HCT116 (cell line): ENCODE results near the gene STK17A. TPM values are rescaled to one million over a fixed set of nuclear protein-coding genes. Genes with fewer than 3 reads are reported as not detected.

ENCODE experiments used
- ATAC-seq: fragments of 200-7000 bp; cut with Tn5 transposase; 2 replicates; pipeline ENCODE4 v1.9.1; 2020; ENCODE audit warnings: mild to moderate bottlenecking, moderate library complexity
- BruUV-seq: library from RNA; stranded (reverse); fragments of 400-500 nt; replicated peaks from 2 replicates; lab custom pipeline; 2021; lab: Mats Ljungman, UMichigan
- CTCF ChIA-PET: fragments of 300-600 bp; sonication (Branson Sonifier 250); formaldehyde crosslinking; loops from one replicate; lab custom pipeline; 2021; ENCODE audit warnings: antibody characterized with exemption; lab: Charles Lee
- POLR2A ChIA-PET: fragments of 300-600, 350-600 bp; sonication (Branson Sonifier 250); formaldehyde crosslinking; loops from one replicate; lab custom pipeline; 2021; ENCODE audit warnings: antibody characterized with exemption; lab: Charles Lee
- RAD21 ChIA-PET, 2 experiments: fragments of 300-600 bp; sonication (Branson Sonifier 250); formaldehyde crosslinking; loops; one replicate each; lab custom pipeline; 2023; ENCODE audit warnings: low total read pairs in 2 of 2; ENCODE audit not compliant: uncharacterized antibody in 2 of 2, unreplicated experiment in 2 of 2, low non-redundant PET in 1 of 2; lab: Charles Lee
- DNase-seq: peaks from one replicate; pipeline ENCODE4 v3.0.0-alpha.2; 2010; ENCODE audit warnings: low read depth, low spot score
- H2AFZ ChIP-seq: fragments of 200-600 bp; shearing (Covaris generic), sonication (generic); 2 replicates; pipeline ENCODE4 v1.6.1; 2017; ENCODE audit warnings: low read depth, mixed run types, mixed read lengths, antibody characterized with exemption, low read length; ENCODE audit not compliant: poor library complexity, severe bottlenecking
- H3K27ac ChIP-seq: 2 replicates; pipeline ENCODE4 v1.5.1; 2012; ENCODE audit warnings: low read depth, low read length
- H3K27me3 ChIP-seq: fragments of 200-600 bp; sonication (generic); 2 replicates; pipeline ENCODE4 v1.6.1; 2016; ENCODE audit warnings: mixed run types, low read length, mixed read lengths; ENCODE audit not compliant: insufficient read depth
- H3K36me3 ChIP-seq, 2 experiments: fragments of 200-500 bp in 1 of 2; fragments of 200-600 bp in 1 of 2; sonication (Bioruptor generic) in 1 of 2; sonication (generic) in 1 of 2; 2 replicates each; pipeline versions ENCODE4 v1.5.1 to v1.6.1; 2014 to 2016; ENCODE audit warnings: low read length in 2 of 2, inconsistent platforms in 1 of 2, mixed read lengths in 1 of 2, mixed run types in 1 of 2; ENCODE audit not compliant: insufficient read depth in 2 of 2, control insufficient read depth in 1 of 2
- H3K4me1 ChIP-seq, 2 experiments: fragments of 200-600 bp in 1 of 2; sonication (generic) in 1 of 2; 2 replicates each; pipeline versions ENCODE4 v1.5.1 to v1.6.1; 2012 to 2017; ENCODE audit warnings: low read length in 2 of 2, inconsistent platforms in 1 of 2, mild to moderate bottlenecking in 1 of 2, mixed read lengths in 1 of 2, mixed run types in 1 of 2, moderate library complexity in 1 of 2; ENCODE audit not compliant: insufficient read depth in 2 of 2, control insufficient read depth in 1 of 2
- H3K4me2 ChIP-seq: fragments of 200-600 bp; sonication (generic); 2 replicates; pipeline ENCODE4 v1.6.1; 2017; ENCODE audit warnings: mixed run types, low read length, mixed read lengths
- H3K4me3 ChIP-seq, 2 experiments: fragments of 200-600 bp in 1 of 2; sonication (generic) in 1 of 2; replicated peaks in 1 of 2; 2 replicates each; pipeline ENCODE4 v1.5.1; 2011 to 2016; ENCODE audit warnings: low read length in 2 of 2, control low read depth in 1 of 2, low read depth in 1 of 2, mild to moderate bottlenecking in 1 of 2, mixed read lengths in 1 of 2, mixed run types in 1 of 2
- H3K79me2 ChIP-seq: fragments of 200-600 bp; sonication (generic); 2 replicates; pipeline ENCODE4 v1.6.1; 2017; ENCODE audit warnings: mild to moderate bottlenecking, mixed run types, low read length, moderate library complexity, mixed read lengths; ENCODE audit not compliant: insufficient read depth
- H3K9ac ChIP-seq: fragments of 200-600 bp; sonication (generic); 2 replicates; pipeline ENCODE4 v1.6.1; 2016; ENCODE audit warnings: low read length, mixed read lengths
- H3K9me2 ChIP-seq: fragments of 200-600 bp; sonication (generic), shearing (Covaris generic); 2 replicates; pipeline ENCODE4 v1.6.1; 2017; ENCODE audit warnings: mixed run types, mild to moderate bottlenecking, moderate library complexity; ENCODE audit not compliant: insufficient read depth
- H3K9me3 ChIP-seq, 2 experiments: fragments of 200-500 bp in 1 of 2; fragments of 200-600 bp in 1 of 2; sonication (Bioruptor generic) in 1 of 2; sonication (generic) in 1 of 2; 2 replicates each; pipeline ENCODE4 v1.6.1; 2014 to 2017; ENCODE audit warnings: low read length in 2 of 2, mixed read lengths in 2 of 2, inconsistent platforms in 1 of 2, low read depth in 1 of 2, mild to moderate bottlenecking in 1 of 2, mixed run types in 1 of 2, moderate library complexity in 1 of 2; ENCODE audit not compliant: control insufficient read depth in 1 of 2, insufficient read depth in 1 of 2
- H4K20me1 ChIP-seq: fragments of 200-600 bp; sonication (generic), shearing (Covaris generic); 2 replicates; pipeline ENCODE4 v1.6.1; 2017; ENCODE audit warnings: mixed run types, mild to moderate bottlenecking, moderate library complexity; ENCODE audit not compliant: insufficient read depth
- CBX3 ChIP-seq: IDR thresholded peaks from 2 replicates; pipeline ENCODE4 v1.6.1; 2012; ENCODE audit warnings: low read depth
- CTCF ChIP-seq, 3 experiments: fragments of 200-600 bp in 1 of 3; sonication (generic) in 1 of 3; IDR thresholded peaks in 2 of 3; conservative IDR thresholded peaks in 1 of 3; 2 replicates each; pipeline ENCODE4 v1.5.1; 2012 to 2017; ENCODE audit warnings: low read depth in 2 of 3, low read length in 2 of 3, antibody characterized with exemption in 1 of 3, borderline replicate concordance in 1 of 3, control low read depth in 1 of 3, mild to moderate bottlenecking in 1 of 3, mixed read lengths in 1 of 3, mixed run types in 1 of 3, moderate library complexity in 1 of 3; ENCODE audit not compliant: insufficient read depth in 1 of 3
- EGR1 ChIP-seq: IDR thresholded peaks from 2 replicates; pipeline ENCODE4 v1.6.1; 2012; ENCODE audit warnings: low read depth
- ELF1 ChIP-seq: IDR thresholded peaks from 2 replicates; pipeline ENCODE4 v1.6.1; 2012; ENCODE audit warnings: low read depth, borderline replicate concordance
- EZH2 ChIP-seq: fragments of 200-600 bp; sonication (generic); IDR thresholded peaks from 2 replicates; pipeline ENCODE4 v1.6.1; 2017; ENCODE audit warnings: antibody characterized with exemption, mixed run types
- EZH2phosphoT487 ChIP-seq: fragments of 200-600 bp; IDR thresholded peaks from 2 replicates; pipeline ENCODE4 v1.6.1; 2018; ENCODE audit warnings: antibody characterized with exemption, borderline replicate concordance
- FOSL1 ChIP-seq: IDR thresholded peaks from 2 replicates; pipeline ENCODE4 v1.6.1; 2012; ENCODE audit warnings: low read depth
- JUND ChIP-seq: IDR thresholded peaks from 2 replicates; pipeline ENCODE4 v1.6.1; 2012
- POLR2A ChIP-seq: IDR thresholded peaks from 2 replicates; pipeline ENCODE4 v1.7.0; 2011; ENCODE audit warnings: borderline replicate concordance; ENCODE audit not compliant: insufficient read depth, insufficient read length; ENCODE audit errors: extremely low read depth
- SIN3A ChIP-seq: IDR thresholded peaks from 2 replicates; pipeline ENCODE4 v1.6.1; 2012; ENCODE audit warnings: low read depth
- SP1 ChIP-seq: IDR thresholded peaks from 2 replicates; pipeline ENCODE4 v1.6.1; 2012; ENCODE audit warnings: low read depth
- TCF7L2 ChIP-seq: IDR thresholded peaks from 2 replicates; pipeline ENCODE4 v1.7.0; 2011; ENCODE audit warnings: borderline replicate concordance, inconsistent platforms; ENCODE audit not compliant: insufficient read depth, insufficient read length; ENCODE audit errors: extremely low read depth
- ZNF274 ChIP-seq: fragments of 200-500 bp; sonication (Bioruptor generic); IDR thresholded peaks from 2 replicates; pipeline ENCODE4 v1.6.1; 2014; ENCODE audit warnings: mild to moderate bottlenecking, low read depth, low read length, inconsistent platforms
- intact Hi-C: fragments of 100-400 bp; cut with micrococcal nuclease; formaldehyde crosslinking; loops from 2 replicates; pipeline ENCODE4 v1.10.0; 2022
- total RNA-seq: library from RNA; stranded (reverse); gene quantifications from one replicate; pipeline ENCODE4 v1.2.1, GENCODE V29; 2021; ENCODE audit not compliant: unreplicated experiment
- TF ChIP-seq, protein P1 (sequence below): IDR thresholded peaks from 2 replicates; pipeline ENCODE4 v1.6.1; 2012
- TF ChIP-seq, protein P2 (sequence below): IDR thresholded peaks from 2 replicates; pipeline ENCODE4 v1.6.1; 2012; ENCODE audit warnings: low read depth

The STK17A gene
- total RNA-seq, 1 experiment from 2014 or later = 14.8 TPM

- no TSS peak for BruUV-seq
- no peaks in the 10 kb centered on the region for H3K36me3 ChIP-seq
- POLR2A ChIA-PET = interaction anchor here (1.0 kb wide), 1 partner anchor 7 kb away, joined by 3 read pairs; the partner anchor contains the start of gene STK17A
- DNase-seq = no peak
- H3K9me3 ChIP-seq = no peaks in the 10 kb centered on the region
- no peak overlapping the region for H3K9ac ChIP-seq
- H3K27me3 ChIP-seq = no peaks in the 10 kb centered on the region
- TF ChIP-seq SIN3A (no peak), POLR2A (no peak), EZH2phosphoT487 (no peak), TCF7L2 (no peak), SP1 (no peak), ZNF274 (no peak)
- H3K4me1 ChIP-seq = peaks cover 11 to 18% of the 10 kb centered on the region in 2 experiments
- H3K4me2 ChIP-seq = no peak overlapping the region
- RAD21 ChIA-PET = no interaction called here
- no peak overlapping the region for H2AFZ ChIP-seq
- ATAC-seq = no peak
- no peak overlapping the region for H3K4me3 ChIP-seq
- no peak overlapping the region for H3K27ac ChIP-seq
- CTCF ChIA-PET = interaction anchor here (1.1 kb wide), 1 partner anchor 7 kb away, joined by 5 read pairs; the partner anchor contains the start of gene STK17A
- no peaks in the 10 kb centered on the region for H3K9me2 ChIP-seq
- no peaks in the 10 kb centered on the region for H4K20me1 ChIP-seq
- intact Hi-C loops = no loop called here
- H3K79me2 ChIP-seq = no peaks in the 10 kb centered on the region
Measured at GRCh38 chr7:43575506-43575905, 7.4 kb upstream of the STK17A start.

DNA sequence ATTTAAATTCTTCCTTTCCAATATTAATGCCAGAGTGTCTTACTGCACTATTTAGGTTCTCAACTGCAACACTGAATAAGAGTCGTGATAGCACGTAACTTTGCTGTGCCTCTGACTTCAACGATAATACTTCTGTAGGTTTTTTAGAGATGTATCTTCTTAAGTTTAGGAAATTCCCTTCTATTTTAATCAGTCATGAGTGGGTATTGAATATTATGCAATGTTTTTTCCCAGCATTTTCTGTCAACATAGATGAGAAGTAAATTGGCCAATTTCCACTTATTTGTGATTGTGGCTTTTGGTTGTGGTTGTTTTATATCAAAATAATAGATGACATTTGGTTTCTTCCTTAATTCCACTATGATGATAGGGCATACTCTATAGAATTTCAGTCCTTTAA, 6.7 kb upstream of the STK17A start:
- RAD21 ChIA-PET = no interaction called here
- no TSS peak for BruUV-seq
- Histone ChIP-seq H3K27ac (no peak overlapping the region), H3K79me2 (no peaks in the 10 kb centered on the region), H3K4me3 (no peak overlapping the region), H3K36me3 (no peaks in the 10 kb centered on the region), H3K4me1 (peaks cover 11 to 18% of the 10 kb centered on the region in 2 experiments), H3K4me2 (no peak overlapping the region), H3K9me3 (no peaks in the 10 kb centered on the region), H2AFZ (no peak overlapping the region), H3K9me2 (no peaks in the 10 kb centered on the region), H3K27me3 (no peaks in the 10 kb centered on the region), H4K20me1 (no peaks in the 10 kb centered on the region), H3K9ac (no peak overlapping the region)
- POLR2A ChIA-PET = no interaction called here
- DNase-seq (no peak), ATAC-seq (no peak)
- intact Hi-C loops = no loop called here
- CTCF ChIA-PET = no interaction called here
- TF ChIP-seq CBX3 = no peak
- TF ChIP-seq ELF1 = no peak
- TF ChIP-seq ZNF274 = no peak
- no peak for TF ChIP-seq EGR1
- no peak for TF ChIP-seq EZH2phosphoT487
- TF ChIP-seq, protein P1, sequence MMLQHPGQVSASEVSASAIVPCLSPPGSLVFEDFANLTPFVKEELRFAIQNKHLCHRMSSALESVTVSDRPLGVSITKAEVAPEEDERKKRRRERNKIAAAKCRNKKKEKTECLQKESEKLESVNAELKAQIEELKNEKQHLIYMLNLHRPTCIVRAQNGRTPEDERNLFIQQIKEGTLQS = no peak
- no peak for TF ChIP-seq JUND
- no peak for TF ChIP-seq EZH2
- TF ChIP-seq, protein P2, sequence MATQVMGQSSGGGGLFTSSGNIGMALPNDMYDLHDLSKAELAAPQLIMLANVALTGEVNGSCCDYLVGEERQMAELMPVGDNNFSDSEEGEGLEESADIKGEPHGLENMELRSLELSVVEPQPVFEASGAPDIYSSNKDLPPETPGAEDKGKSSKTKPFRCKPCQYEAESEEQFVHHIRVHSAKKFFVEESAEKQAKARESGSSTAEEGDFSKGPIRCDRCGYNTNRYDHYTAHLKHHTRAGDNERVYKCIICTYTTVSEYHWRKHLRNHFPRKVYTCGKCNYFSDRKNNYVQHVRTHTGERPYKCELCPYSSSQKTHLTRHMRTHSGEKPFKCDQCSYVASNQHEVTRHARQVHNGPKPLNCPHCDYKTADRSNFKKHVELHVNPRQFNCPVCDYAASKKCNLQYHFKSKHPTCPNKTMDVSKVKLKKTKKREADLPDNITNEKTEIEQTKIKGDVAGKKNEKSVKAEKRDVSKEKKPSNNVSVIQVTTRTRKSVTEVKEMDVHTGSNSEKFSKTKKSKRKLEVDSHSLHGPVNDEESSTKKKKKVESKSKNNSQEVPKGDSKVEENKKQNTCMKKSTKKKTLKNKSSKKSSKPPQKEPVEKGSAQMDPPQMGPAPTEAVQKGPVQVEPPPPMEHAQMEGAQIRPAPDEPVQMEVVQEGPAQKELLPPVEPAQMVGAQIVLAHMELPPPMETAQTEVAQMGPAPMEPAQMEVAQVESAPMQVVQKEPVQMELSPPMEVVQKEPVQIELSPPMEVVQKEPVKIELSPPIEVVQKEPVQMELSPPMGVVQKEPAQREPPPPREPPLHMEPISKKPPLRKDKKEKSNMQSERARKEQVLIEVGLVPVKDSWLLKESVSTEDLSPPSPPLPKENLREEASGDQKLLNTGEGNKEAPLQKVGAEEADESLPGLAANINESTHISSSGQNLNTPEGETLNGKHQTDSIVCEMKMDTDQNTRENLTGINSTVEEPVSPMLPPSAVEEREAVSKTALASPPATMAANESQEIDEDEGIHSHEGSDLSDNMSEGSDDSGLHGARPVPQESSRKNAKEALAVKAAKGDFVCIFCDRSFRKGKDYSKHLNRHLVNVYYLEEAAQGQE = no peak
- TF ChIP-seq FOSL1 = no peak
- TF ChIP-seq TCF7L2 = no peak
- no peak for TF ChIP-seq CTCF (IDR thresholded peaks at IDR 0.05 in 2 of 3, conservative IDR thresholded peaks at IDR 0.05 in 1 of 3; ENCODE audit: borderline replicate concordance in 1 of 3, insufficient read depth in 1 of 3, low read depth in 2 of 3, low read length in 2 of 3)
